PFSK-1 (cell line): ENCODE results near the gene ZNF814.

Experiments
- FOXP2 ChIP-seq: optimal IDR thresholded peaks from 2 replicates; pipeline ENCODE3; 2011; ENCODE audit warnings: borderline replicate concordance, control low read depth, inconsistent platforms; ENCODE audit not compliant: insufficient read depth; ENCODE audit errors: extremely low read length, extremely low read depth
- POLR2AphosphoS5 ChIP-seq: IDR thresholded peaks from 2 replicates; pipeline ENCODE4 v1.6.1; 2012; ENCODE audit warnings: low read depth, mild to moderate bottlenecking, control low read depth, low read length, moderate library complexity
- REST ChIP-seq, 2 experiments: IDR thresholded peaks; 2 replicates each; pipeline versions ENCODE4 v1.6.1 to v1.8.0; 2011 to 2012; ENCODE audit warnings: low read depth in 2 of 2, low read length in 2 of 2, control low read depth in 1 of 2, inconsistent platforms in 1 of 2, mild to moderate bottlenecking in 1 of 2, moderate library complexity in 1 of 2; ENCODE audit not compliant: insufficient read depth in 1 of 2
- SIN3A ChIP-seq: IDR thresholded peaks from 2 replicates; pipeline ENCODE4 v1.6.1; 2012; ENCODE audit warnings: mild to moderate bottlenecking, low read length, moderate library complexity, borderline replicate concordance; ENCODE audit not compliant: insufficient read depth
- TAF1 ChIP-seq: IDR thresholded peaks from 2 replicates; pipeline ENCODE4 v1.6.1; 2012; ENCODE audit warnings: low read length, control low read depth, borderline replicate concordance; ENCODE audit not compliant: insufficient read depth

The ZNF814 gene

GRCh38 chr19:57829316-57829715 is 59.5 kb downstream of the ZNF814 start:
- TF ChIP-seq FOXP2, result no peak
- TF ChIP-seq REST (IDR thresholded peaks at IDR 0.05; ENCODE audit: insufficient read depth in 1 of 2, low read depth in 2 of 2, low read length in 2 of 2), result no peak
- TF ChIP-seq POLR2AphosphoS5, result no peak
- no peak for TF ChIP-seq SIN3A
- TF ChIP-seq TAF1, result no peak

DNA sequence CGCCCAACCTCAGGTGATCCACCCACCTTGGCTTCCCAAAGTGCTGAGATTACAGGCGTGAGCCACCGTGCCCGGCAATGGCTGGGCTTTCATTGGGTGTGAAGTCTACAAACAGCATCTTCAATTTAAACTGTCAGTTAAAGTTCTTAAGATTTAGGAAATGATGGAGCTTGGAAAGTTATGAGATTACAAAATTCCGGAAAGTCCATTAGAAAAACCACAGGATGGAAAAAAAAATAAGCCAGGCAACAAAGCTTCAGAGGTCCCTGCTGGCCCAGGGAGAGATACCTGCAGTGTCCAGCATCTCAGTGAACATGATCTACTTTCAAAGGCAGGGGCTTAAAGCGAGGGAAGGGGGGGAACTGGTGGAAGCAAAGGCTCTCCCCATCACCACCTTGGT is 63.3 kb downstream of the ZNF814 start:
- TF ChIP-seq SIN3A (no peak), TAF1 (no peak)

DNA sequence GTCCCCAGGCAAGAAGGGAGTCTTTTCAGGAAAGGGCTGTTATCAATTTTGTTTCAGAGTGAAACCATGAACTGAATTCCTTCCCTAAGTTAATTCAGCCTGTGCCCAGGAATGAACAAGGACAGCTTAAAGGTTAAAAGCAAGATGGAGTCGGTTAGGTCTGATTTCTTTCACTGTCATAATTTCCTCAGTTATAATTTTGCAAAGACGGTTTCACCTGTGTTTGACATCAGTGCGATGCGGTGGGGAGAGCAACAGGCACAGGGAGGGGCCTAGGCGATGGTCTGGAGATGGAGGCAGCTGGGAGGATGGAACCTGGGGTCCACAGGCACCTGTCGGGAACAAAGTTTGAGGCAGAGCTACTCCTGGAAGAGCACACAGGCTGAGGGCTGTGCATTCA is 68.2 kb downstream of the ZNF814 start:
- no peak for TF ChIP-seq FOXP2
- no peak for TF ChIP-seq REST (IDR thresholded peaks at IDR 0.05; ENCODE audit: insufficient read depth in 1 of 2, low read depth in 2 of 2, low read length in 2 of 2)
- no peak for TF ChIP-seq TAF1
- no peak for TF ChIP-seq POLR2AphosphoS5
- no peak for TF ChIP-seq SIN3A

DNA sequence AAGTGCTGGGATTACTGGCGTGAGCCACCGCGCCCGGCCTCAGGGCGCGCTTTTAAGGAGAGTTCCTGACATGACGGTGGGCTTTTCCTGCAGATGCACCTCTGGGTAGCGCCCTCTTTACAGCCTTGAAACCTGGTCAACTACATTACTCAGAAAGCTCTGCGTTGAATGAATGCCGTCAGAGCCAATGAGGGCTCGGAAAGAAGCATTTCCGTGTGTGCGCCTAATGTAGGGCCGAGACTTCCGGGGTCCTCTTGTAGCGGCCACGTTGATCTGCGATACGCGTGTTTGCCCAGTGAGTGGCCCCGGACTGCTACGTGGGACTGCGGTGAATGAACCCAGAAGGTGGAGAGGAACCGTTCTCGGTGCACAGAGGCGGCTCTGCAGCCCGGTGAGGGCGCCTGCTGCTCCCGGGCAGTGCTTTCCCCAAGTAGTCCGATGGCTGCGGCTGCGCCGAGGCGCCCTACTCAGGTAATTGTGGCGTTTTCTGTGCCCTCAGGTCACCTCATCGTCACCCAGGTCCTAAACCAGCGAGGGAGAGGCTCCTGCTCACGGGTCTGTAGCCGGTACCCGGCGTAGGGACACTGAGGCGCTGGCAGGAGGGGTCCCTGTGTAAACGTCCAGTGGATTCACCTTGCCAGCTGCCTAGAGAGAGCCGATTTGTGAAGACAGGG is 69.2 kb downstream of the ZNF814 start:
- no peak for TF ChIP-seq REST (IDR thresholded peaks at IDR 0.05; ENCODE audit: insufficient read depth in 1 of 2, low read depth in 2 of 2, low read length in 2 of 2)
- TF ChIP-seq FOXP2, result no peak
- peak; percentile 89; the same call in 1 of the 2 replicates for TF ChIP-seq TAF1
- peak; percentile 88 for TF ChIP-seq POLR2AphosphoS5
- peak; percentile 87; the same call in 1 of the 2 replicates for TF ChIP-seq SIN3A

DNA sequence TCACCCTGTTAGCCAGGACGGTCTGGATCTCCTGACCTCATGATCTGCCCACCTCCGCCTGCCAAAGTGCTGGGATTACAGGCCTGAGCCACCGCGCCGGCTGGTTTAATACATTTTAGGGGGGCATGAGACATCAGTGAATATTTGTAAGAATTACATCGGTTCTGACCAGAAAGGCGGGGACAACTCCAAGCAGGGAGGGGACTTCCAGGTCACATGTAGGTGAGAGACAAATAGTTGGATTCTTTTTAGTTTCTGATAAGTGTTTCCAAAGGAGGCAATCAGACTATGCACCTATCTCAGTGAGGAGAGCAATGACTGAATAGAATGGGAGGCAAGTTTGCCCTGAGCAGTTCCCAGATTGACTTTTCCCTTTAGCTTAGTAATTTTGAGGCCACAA is 70.5 kb downstream of the ZNF814 start:
- TF ChIP-seq FOXP2, result no peak
- TF ChIP-seq REST (IDR thresholded peaks at IDR 0.05; ENCODE audit: insufficient read depth in 1 of 2, low read depth in 2 of 2, low read length in 2 of 2), result no peak
- no peak for TF ChIP-seq SIN3A
- TF ChIP-seq POLR2AphosphoS5, result no peak
- no peak for TF ChIP-seq TAF1
